ENCODE measurements around the gene ERP27.

DNA sequence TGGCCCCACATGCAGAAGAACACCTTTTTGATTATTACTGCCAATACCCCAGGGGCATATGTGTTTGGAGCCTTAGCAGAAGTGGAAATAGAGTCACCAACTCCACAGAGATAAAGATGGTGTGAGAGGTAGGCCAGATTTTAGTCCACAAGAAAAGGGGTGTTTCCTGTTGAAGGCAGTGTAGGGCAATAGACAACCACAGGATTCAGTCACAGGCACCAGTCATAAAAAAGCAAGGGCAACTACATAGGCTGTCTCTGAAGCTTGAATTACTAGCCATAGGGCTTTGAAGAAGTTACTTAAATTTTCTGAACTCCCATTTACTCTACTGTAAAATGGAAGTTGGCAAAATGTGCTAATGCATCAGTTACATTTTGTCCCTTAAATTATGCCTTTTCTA, 18.9 kb downstream of the ERP27 start:
- TF ChIP-seq, protein P1, sequence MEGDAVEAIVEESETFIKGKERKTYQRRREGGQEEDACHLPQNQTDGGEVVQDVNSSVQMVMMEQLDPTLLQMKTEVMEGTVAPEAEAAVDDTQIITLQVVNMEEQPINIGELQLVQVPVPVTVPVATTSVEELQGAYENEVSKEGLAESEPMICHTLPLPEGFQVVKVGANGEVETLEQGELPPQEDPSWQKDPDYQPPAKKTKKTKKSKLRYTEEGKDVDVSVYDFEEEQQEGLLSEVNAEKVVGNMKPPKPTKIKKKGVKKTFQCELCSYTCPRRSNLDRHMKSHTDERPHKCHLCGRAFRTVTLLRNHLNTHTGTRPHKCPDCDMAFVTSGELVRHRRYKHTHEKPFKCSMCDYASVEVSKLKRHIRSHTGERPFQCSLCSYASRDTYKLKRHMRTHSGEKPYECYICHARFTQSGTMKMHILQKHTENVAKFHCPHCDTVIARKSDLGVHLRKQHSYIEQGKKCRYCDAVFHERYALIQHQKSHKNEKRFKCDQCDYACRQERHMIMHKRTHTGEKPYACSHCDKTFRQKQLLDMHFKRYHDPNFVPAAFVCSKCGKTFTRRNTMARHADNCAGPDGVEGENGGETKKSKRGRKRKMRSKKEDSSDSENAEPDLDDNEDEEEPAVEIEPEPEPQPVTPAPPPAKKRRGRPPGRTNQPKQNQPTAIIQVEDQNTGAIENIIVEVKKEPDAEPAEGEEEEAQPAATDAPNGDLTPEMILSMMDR (conservative IDR thresholded peaks at IDR 0.05): no peak
- TF ChIP-seq ZFX (IDR thresholded peaks at IDR 0.05): no peak
